HepG2 (cell line): ENCODE data around the gene NFATC2. TPM values are rescaled to one million over a fixed set of nuclear protein-coding genes. Genes with fewer than 3 reads are reported as not detected.

Experiments
- ARNT ChIP-seq: fragments of 450-650 bp; IDR thresholded peaks from 2 replicates; pipeline ENCODE4 v1.6.1; 2017
- DR1 ChIP-seq: sonication (generic); formaldehyde crosslinking; IDR thresholded peaks from 2 replicates; pipeline ENCODE4 v1.8.0; 2021; ENCODE audit warnings: mild to moderate bottlenecking, missing genetic modification reagents, inconsistent platforms
- EED ChIP-seq: sonication (generic); formaldehyde crosslinking; IDR thresholded peaks from 2 replicates; pipeline ENCODE4 v1.5.0; 2020; ENCODE audit warnings: mild to moderate bottlenecking, missing genetic modification reagents
- MAFF ChIP-seq: IDR thresholded peaks from 2 replicates; pipeline ENCODE4 v1.6.1; 2011; ENCODE audit warnings: low read depth, low read length, improper control_type of control experiment
- NAIF1 ChIP-seq: sonication (generic); formaldehyde crosslinking; IDR thresholded peaks from 2 replicates; pipeline ENCODE4 v1.5.0; 2020; ENCODE audit warnings: mild to moderate bottlenecking, missing genetic modification reagents, borderline replicate concordance
- PHF21A ChIP-seq: sonication (generic); formaldehyde crosslinking; IDR thresholded peaks from 2 replicates; pipeline ENCODE4 v1.5.0; 2020; ENCODE audit warnings: mild to moderate bottlenecking, missing genetic modification reagents
- POLR2AphosphoS2 ChIP-seq: IDR thresholded peaks from 2 replicates; pipeline ENCODE4 v1.6.1; 2011; ENCODE audit warnings: low read depth, low read length, improper control_type of control experiment
- RELA ChIP-seq: sonication (generic); formaldehyde crosslinking; IDR thresholded peaks from 2 replicates; pipeline ENCODE4 v1.4.0; 2020; ENCODE audit warnings: missing genetic modification reagents
- SAFB2 ChIP-seq: sonication (generic); formaldehyde crosslinking; IDR thresholded peaks from 2 replicates; pipeline ENCODE4 v1.5.1; 2020; ENCODE audit warnings: missing genetic modification reagents, low read depth, mild to moderate bottlenecking, borderline replicate concordance
- SP1 ChIP-seq, 2 experiments: fragments of 450-650 bp in 1 of 2; sonication (generic) in 1 of 2; formaldehyde crosslinking in 1 of 2; IDR thresholded peaks; 2 replicates each; pipeline versions ENCODE4 v1.4.0 to v1.6.1; 2016 to 2020; ENCODE audit warnings: missing genetic modification reagents in 1 of 2
- YEATS4 ChIP-seq: sonication (generic); formaldehyde crosslinking; IDR thresholded peaks from 2 replicates; pipeline ENCODE4 v1.4.0; 2020; ENCODE audit warnings: missing genetic modification reagents, borderline replicate concordance
- ZFP36 ChIP-seq: fragments of 150-350 bp; IDR thresholded peaks from 2 replicates; pipeline ENCODE4 v1.6.1; 2018; ENCODE audit warnings: borderline replicate concordance, low read length, low read depth; ENCODE audit not compliant: partially characterized antibody
- ZIK1 ChIP-seq: sonication (generic); formaldehyde crosslinking; IDR thresholded peaks from 2 replicates; pipeline ENCODE4 v1.5.0; 2020; ENCODE audit warnings: mild to moderate bottlenecking, low read depth, missing genetic modification reagents, borderline replicate concordance
- ZNF331 ChIP-seq: sonication (generic); formaldehyde crosslinking; IDR thresholded peaks from 2 replicates; pipeline ENCODE4 v1.4.0; 2020; ENCODE audit warnings: missing genetic modification reagents
- ZNF446 ChIP-seq: sonication (generic); formaldehyde crosslinking; IDR thresholded peaks from 2 replicates; pipeline ENCODE4 v1.5.0; 2020; ENCODE audit warnings: mild to moderate bottlenecking, missing genetic modification reagents
- ZNF569 ChIP-seq: sonication (generic); formaldehyde crosslinking; IDR thresholded peaks from 2 replicates; pipeline ENCODE4 v1.5.0; 2020; ENCODE audit warnings: mild to moderate bottlenecking, missing genetic modification reagents, moderate library complexity, borderline replicate concordance
- ZNF605 ChIP-seq: sonication (generic); formaldehyde crosslinking; IDR thresholded peaks from 2 replicates; pipeline ENCODE4 v1.8.0; 2022; ENCODE audit warnings: mild to moderate bottlenecking, missing genetic modification reagents
- ZNF616 ChIP-seq: sonication (generic); formaldehyde crosslinking; IDR thresholded peaks from 2 replicates; pipeline ENCODE4 v1.5.0; 2020; ENCODE audit warnings: low read depth, mild to moderate bottlenecking, missing genetic modification reagents
- polyA plus RNA-seq, 8 experiments: library from polyadenylated mRNA; depleted of rRNA in 3 of 8; stranded (reverse) in 7 of 8; unstranded in 1 of 8; fragments of >200 nt; fragmentation: Illumina TruSeq in 4 of 8; extraction: Trizol in 4 of 8; gene quantifications; 2 replicates each; pipeline versions ENCODE4 v1.2.1 to v1.2.3, GENCODE V29; 2011 to 2016; ENCODE audit warnings: low read depth in 4 of 8, missing spikeins in 1 of 8, mixed read lengths in 1 of 8; ENCODE audit not compliant: insufficient read depth in 1 of 8
- total RNA-seq, 5 experiments: library from RNA; depleted of rRNA; stranded (reverse); fragments of >200 nt; fragmentation: Illumina TruSeq; extraction: Trizol; gene quantifications; 2 replicates each; pipeline ENCODE4 v1.2.3, GENCODE V29; 2016; ENCODE audit warnings: low read depth in 1 of 5
- TF ChIP-seq, protein P1 (sequence below): sonication (generic); formaldehyde crosslinking; IDR thresholded peaks from 2 replicates; pipeline ENCODE4 v1.4.0; 2020; ENCODE audit warnings: mild to moderate bottlenecking, missing genetic modification reagents
- TF ChIP-seq, protein P2 (sequence below): sonication (generic); formaldehyde crosslinking; IDR thresholded peaks from 2 replicates; pipeline ENCODE4 v1.5.0; 2020; ENCODE audit warnings: mild to moderate bottlenecking, missing genetic modification reagents, moderate library complexity
- TF ChIP-seq, protein P3 (sequence below): sonication (generic); formaldehyde crosslinking; IDR thresholded peaks from 2 replicates; pipeline ENCODE4 v1.8.1; 2023; ENCODE audit warnings: mild to moderate bottlenecking, missing genetic modification reagents
- TF ChIP-seq, protein P4 (sequence below): sonication (generic); formaldehyde crosslinking; IDR thresholded peaks from 2 replicates; pipeline ENCODE4 v1.8.0; 2022; ENCODE audit warnings: mild to moderate bottlenecking, missing genetic modification reagents; ENCODE audit not compliant: insufficient replicate concordance
- TF ChIP-seq, protein P5 (sequence below): sonication (generic); formaldehyde crosslinking; IDR thresholded peaks from 2 replicates; pipeline ENCODE4 v1.4.0; 2020; ENCODE audit warnings: mild to moderate bottlenecking, missing genetic modification reagents

NFATC2 gene
- total and polyA plus RNA-seq, 2 of the 13 experiments (the other 11 are each of a cell fraction or from before 2014, with no cell fraction given): 1.9 to 3.3 TPM

DNA sequence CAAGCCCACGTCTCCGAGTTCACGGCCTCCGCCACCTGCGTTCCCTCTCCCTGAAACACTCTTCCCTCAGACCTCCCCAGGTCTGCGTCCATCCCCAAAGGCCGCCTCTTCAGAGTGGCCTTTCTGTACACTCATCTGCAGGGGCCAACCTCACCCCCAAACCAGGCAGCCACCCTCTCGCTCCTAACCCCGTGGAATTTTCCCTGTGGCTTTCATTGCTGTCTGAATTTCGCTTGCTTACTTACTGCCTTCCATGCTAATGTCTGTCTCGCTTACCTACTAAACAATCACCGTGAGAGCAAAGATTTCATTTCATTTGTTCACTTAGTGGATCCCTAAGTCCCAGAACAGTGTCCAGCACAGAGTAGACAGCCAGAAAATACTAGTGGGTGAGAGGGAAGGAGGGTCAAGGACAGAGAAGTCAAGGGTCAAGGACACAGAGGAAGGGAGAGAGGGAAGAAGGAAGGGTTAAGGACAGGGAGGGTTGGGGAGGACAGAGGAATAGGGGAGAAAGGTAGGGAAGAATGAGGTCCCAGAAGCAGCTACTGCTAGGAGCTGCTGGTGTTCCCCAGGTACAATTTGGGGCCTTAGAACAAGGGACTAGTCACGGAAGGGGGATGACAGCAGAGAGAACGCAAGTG is 114.7 kb downstream of the NFATC2 start (continued):
- TF ChIP-seq, protein P1, sequence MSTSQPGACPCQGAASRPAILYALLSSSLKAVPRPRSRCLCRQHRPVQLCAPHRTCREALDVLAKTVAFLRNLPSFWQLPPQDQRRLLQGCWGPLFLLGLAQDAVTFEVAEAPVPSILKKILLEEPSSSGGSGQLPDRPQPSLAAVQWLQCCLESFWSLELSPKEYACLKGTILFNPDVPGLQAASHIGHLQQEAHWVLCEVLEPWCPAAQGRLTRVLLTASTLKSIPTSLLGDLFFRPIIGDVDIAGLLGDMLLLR (CRISPR knock-in tag): no peak
- TF ChIP-seq ZNF569 (no peak), MAFF (no peak), RELA (CRISPR knock-in tag) (no peak), NAIF1 (0 out of 2 replicates have a peak, but pooled peaks have one; percentile 11), POLR2AphosphoS2 (no peak), SP1 (IDR thresholded peaks at IDR 0.05) (no peak), SP1 (CRISPR knock-in tag; IDR thresholded peaks at IDR 0.05) (no peak), ZFP36 (no peak), ZNF605 (CRISPR knock-in tag) (no peak), ARNT (no peak), ZIK1 (CRISPR knock-in tag) (no peak; the same call in 1 of the 2 replicates), PHF21A (CRISPR knock-in tag) (0 out of 2 replicates have a peak, but pooled peaks have one; percentile 6), SAFB2 (CRISPR knock-in tag) (no peak), ZNF331 (CRISPR knock-in tag) (no peak), ZNF616 (no peak), ZNF446 (CRISPR knock-in tag) (0 out of 2 replicates have a peak, but pooled peaks have one; percentile 63), YEATS4 (no peak), DR1 (CRISPR knock-in tag) (no peak), EED (CRISPR knock-in tag) (0 out of 2 replicates have a peak, but pooled peaks have one; percentile 11)
- TF ChIP-seq, protein P2, sequence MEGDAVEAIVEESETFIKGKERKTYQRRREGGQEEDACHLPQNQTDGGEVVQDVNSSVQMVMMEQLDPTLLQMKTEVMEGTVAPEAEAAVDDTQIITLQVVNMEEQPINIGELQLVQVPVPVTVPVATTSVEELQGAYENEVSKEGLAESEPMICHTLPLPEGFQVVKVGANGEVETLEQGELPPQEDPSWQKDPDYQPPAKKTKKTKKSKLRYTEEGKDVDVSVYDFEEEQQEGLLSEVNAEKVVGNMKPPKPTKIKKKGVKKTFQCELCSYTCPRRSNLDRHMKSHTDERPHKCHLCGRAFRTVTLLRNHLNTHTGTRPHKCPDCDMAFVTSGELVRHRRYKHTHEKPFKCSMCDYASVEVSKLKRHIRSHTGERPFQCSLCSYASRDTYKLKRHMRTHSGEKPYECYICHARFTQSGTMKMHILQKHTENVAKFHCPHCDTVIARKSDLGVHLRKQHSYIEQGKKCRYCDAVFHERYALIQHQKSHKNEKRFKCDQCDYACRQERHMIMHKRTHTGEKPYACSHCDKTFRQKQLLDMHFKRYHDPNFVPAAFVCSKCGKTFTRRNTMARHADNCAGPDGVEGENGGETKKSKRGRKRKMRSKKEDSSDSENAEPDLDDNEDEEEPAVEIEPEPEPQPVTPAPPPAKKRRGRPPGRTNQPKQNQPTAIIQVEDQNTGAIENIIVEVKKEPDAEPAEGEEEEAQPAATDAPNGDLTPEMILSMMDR: no peak
- TF ChIP-seq, protein P3, sequence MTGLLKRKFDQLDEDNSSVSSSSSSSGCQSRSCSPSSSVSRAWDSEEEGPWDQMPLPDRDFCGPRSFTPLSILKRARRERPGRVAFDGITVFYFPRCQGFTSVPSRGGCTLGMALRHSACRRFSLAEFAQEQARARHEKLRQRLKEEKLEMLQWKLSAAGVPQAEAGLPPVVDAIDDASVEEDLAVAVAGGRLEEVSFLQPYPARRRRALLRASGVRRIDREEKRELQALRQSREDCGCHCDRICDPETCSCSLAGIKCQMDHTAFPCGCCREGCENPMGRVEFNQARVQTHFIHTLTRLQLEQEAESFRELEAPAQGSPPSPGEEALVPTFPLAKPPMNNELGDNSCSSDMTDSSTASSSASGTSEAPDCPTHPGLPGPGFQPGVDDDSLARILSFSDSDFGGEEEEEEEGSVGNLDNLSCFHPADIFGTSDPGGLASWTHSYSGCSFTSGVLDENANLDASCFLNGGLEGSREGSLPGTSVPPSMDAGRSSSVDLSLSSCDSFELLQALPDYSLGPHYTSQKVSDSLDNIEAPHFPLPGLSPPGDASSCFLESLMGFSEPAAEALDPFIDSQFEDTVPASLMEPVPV (CRISPR knock-in tag): no peak
- TF ChIP-seq, protein P4, sequence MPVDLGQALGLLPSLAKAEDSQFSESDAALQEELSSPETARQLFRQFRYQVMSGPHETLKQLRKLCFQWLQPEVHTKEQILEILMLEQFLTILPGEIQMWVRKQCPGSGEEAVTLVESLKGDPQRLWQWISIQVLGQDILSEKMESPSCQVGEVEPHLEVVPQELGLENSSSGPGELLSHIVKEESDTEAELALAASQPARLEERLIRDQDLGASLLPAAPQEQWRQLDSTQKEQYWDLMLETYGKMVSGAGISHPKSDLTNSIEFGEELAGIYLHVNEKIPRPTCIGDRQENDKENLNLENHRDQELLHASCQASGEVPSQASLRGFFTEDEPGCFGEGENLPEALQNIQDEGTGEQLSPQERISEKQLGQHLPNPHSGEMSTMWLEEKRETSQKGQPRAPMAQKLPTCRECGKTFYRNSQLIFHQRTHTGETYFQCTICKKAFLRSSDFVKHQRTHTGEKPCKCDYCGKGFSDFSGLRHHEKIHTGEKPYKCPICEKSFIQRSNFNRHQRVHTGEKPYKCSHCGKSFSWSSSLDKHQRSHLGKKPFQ: no peak
- TF ChIP-seq, protein P5, sequence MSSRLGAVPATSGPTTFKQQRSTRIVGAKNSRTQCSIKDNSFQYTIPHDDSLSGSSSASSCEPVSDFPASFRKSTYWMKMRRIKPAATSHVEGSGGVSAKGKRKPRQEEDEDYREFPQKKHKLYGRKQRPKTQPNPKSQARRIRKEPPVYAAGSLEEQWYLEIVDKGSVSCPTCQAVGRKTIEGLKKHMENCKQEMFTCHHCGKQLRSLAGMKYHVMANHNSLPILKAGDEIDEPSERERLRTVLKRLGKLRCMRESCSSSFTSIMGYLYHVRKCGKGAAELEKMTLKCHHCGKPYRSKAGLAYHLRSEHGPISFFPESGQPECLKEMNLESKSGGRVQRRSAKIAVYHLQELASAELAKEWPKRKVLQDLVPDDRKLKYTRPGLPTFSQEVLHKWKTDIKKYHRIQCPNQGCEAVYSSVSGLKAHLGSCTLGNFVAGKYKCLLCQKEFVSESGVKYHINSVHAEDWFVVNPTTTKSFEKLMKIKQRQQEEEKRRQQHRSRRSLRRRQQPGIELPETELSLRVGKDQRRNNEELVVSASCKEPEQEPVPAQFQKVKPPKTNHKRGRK (CRISPR knock-in tag): 0 out of 2 replicates have a peak, but pooled peaks have one; percentile 45
